Sigmoid colon (tissue), 7 donors: ENCODE measurements around the gene CCDC186. TPM values are rescaled to one million over a fixed set of nuclear protein-coding genes. Genes with fewer than 3 reads are reported as not detected.

Source experiments
- DNase-seq: peaks from one replicate; pipeline ENCODE4 v3.0.0-alpha.2; 2019
- H3K27ac ChIP-seq, 4 donors: fragments of 200-600 bp; sonication (generic); one replicate each; pipeline ENCODE4 v1.5.1; 2016 to 2019; ENCODE audit warnings: mild to moderate bottlenecking in 1 of 4
- H3K27me3 ChIP-seq, 3 donors: fragments of 200-600 bp; sonication (generic); one replicate each; pipeline ENCODE4 v1.5.1; 2019; ENCODE audit warnings: mild to moderate bottlenecking in 1 of 3
- H3K36me3 ChIP-seq, 4 donors: fragments of 200-600 bp; sonication (generic); one replicate each; pipeline ENCODE4 v1.5.1; 2016 to 2019
- H3K4me1 ChIP-seq, 4 donors: fragments of 200-600 bp; sonication (generic); one replicate each; pipeline ENCODE4 v1.5.1; 2017 to 2019
- H3K4me3 ChIP-seq, 4 donors: fragments of 200-600 bp; sonication (generic); one replicate each; pipeline ENCODE4 v1.5.1; 2017 to 2019; ENCODE audit warnings: mild to moderate bottlenecking in 2 of 4, moderate library complexity in 1 of 4
- H3K9me3 ChIP-seq, 4 donors: fragments of 200-600 bp in 3 of 4; sonication (generic) in 3 of 4; one replicate each; pipeline versions ENCODE4 v1.5.1 to v1.6.1; 2013 to 2019
- EP300 ChIP-seq, 4 donors: sonication (generic); formaldehyde crosslinking; IDR thresholded peaks; one replicate each; pipeline ENCODE4 v1.6.1; 2017; ENCODE audit warnings: antibody characterized with exemption in 4 of 4
- POLR2A ChIP-seq, 2 donors: fragments of 450-650 bp; IDR thresholded peaks; one replicate each; pipeline ENCODE4 v1.6.1; 2016; ENCODE audit warnings: antibody characterized with exemption in 2 of 2, mild to moderate bottlenecking in 2 of 2, moderate library complexity in 2 of 2
- POLR2AphosphoS5 ChIP-seq, 4 donors: sonication (generic); formaldehyde crosslinking; IDR thresholded peaks; one replicate each; pipeline ENCODE4 v1.6.1; 2017; ENCODE audit warnings: antibody characterized with exemption in 4 of 4
- WGBS, 2 donors: extraction: QIAGEN DNeasy Blood & Tissue Kit; methylation state at CpG; one replicate each; pipeline ENCODE4 v1.1.7; 2013; 5-methylcytosine and 5-hydroxymethylcytosine counted together
- intact Hi-C: fragments of 100-400 bp; cut with DNase I; formaldehyde crosslinking; loops from one replicate; pipeline ENCODE4 v1.15.1; 2023
- polyA plus RNA-seq, 3 donors: library from polyadenylated mRNA; stranded (reverse); fragments of 200-250 nt; gene quantifications; one replicate each; pipeline ENCODE4 v1.2.3, GENCODE V29; 2013
- total RNA-seq, 4 donors: library from RNA; depleted of rRNA; stranded (reverse); fragments of >200 nt; gene quantifications; one replicate each; pipeline ENCODE4 v1.1.0, GENCODE V29; 2016
- TF ChIP-seq, protein P1 (sequence below), 4 experiments: fragments of 450-650 bp in 3 of 4; fragments of 200-600 bp in 1 of 4; IDR thresholded peaks; one replicate each; pipeline ENCODE4 v1.5.1; 2016 to 2019; ENCODE audit warnings: antibody characterized with exemption in 4 of 4, mild to moderate bottlenecking in 3 of 4, moderate library complexity in 2 of 4
- donor health status: healthy with polysubstance abuse.
- donor health status: Bipolar disorder and iron deficiency.
- donor health status: healthy.

CCDC186 gene
- total and polyA plus RNA-seq, 7 donors: 9.6 to 27.1 (median 17.6) TPM

DNA sequence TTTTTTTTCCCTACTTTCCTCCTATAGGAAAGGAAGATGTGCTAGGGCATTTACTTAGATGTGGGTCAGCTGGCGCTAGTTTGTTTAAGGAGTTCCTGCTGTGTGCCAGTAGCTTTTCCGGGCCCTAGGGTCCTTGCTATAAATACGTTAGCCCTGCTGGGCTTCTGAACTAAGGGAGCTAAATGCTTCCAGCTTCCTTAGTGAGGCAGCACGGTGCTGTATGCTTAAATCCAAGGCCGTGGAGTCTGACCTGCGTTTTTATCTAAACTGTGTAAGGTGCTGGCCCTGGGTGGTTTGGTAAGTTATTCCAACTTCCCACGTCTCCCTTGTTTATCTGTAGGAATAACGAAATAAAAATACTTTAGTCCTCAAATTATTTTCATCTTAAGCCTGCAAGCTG, 5.7 kb upstream of the CCDC186 start:
- Histone ChIP-seq H3K27me3 (no peaks in the 10 kb centered on the region), H3K36me3 (no peaks in the 10 kb centered on the region), H3K4me1 (peaks cover 0 to 7% (median 2%) of the 10 kb centered on the region in 4 donors), H3K4me3 (no peak overlapping the region), H3K9me3 (no peaks in the 10 kb centered on the region), H3K27ac (no peak overlapping the region)
- intact Hi-C loops: no loop called here
- TF ChIP-seq, protein P1, sequence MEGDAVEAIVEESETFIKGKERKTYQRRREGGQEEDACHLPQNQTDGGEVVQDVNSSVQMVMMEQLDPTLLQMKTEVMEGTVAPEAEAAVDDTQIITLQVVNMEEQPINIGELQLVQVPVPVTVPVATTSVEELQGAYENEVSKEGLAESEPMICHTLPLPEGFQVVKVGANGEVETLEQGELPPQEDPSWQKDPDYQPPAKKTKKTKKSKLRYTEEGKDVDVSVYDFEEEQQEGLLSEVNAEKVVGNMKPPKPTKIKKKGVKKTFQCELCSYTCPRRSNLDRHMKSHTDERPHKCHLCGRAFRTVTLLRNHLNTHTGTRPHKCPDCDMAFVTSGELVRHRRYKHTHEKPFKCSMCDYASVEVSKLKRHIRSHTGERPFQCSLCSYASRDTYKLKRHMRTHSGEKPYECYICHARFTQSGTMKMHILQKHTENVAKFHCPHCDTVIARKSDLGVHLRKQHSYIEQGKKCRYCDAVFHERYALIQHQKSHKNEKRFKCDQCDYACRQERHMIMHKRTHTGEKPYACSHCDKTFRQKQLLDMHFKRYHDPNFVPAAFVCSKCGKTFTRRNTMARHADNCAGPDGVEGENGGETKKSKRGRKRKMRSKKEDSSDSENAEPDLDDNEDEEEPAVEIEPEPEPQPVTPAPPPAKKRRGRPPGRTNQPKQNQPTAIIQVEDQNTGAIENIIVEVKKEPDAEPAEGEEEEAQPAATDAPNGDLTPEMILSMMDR (IDR thresholded peaks at IDR 0.05): no peak
- TF ChIP-seq POLR2AphosphoS5 (IDR thresholded peaks at IDR 0.05): no peak
- 85 to 86% methylated on average over 8 of the region's 8 CpGs for WGBS, 2 donors
- DNase-seq: no peak

DNA sequence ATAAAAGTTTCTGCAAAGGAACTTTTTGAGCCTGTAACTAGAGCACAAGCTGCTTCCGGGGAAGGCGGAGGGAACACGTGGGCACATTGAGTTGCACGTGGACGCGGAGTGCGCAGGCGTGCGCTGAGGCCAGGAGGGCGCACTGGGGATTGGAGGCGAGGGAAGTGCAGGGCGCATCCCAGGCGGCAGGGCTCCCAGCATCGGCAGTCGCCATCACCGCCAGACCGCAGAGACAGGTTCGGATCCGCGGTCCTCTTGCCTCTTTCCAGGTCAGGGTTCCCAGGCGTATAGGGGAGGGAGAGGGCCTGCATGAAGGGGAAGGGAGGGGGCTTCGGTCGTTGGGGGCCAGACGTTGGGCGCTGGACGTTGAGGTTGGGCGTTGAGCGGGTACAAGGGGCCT, 5.1 kb upstream of the CCDC186 start, which contains the start of gene TDRD1:
TDRD1 (plus strand) TSS at position 206 of the 400 bp plus-strand sequence. CDS start 8,479 bp downstream, outside the sequence.
- WGBS, 2 donors: 90 to 92% methylated on average over 28 of the region's 28 CpGs
- intact Hi-C loops: no loop called here

DNA sequence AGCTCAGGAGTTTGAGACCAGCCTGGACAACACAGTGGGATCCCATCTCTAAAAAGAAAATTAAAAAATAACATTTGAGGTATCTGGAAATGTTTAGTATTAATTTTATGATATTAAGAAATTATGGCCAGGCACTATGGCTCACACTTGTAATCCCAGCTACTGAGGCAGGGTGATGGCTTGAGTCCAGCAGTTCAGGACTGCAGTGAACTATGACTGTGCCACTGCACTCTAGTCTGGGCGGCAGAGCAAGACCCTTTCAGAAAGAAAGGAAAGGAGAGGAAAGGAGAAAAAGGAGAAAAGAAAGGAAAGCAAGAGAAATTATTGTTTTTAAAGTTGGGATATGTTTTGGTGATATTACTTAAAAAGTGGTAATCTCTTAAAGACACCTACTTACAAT, 2.5 kb upstream of the CCDC186 start:
- Histone ChIP-seq H3K4me3 (no peak overlapping the region), H3K27me3 (no peaks in the 10 kb centered on the region), H3K27ac (no peak overlapping the region), H3K4me1 (peaks cover 0 to 27% (median 11%) of the 10 kb centered on the region in 4 donors), H3K9me3 (no peaks in the 10 kb centered on the region), H3K36me3 (no peaks in the 10 kb centered on the region)
- intact Hi-C loops: no loop called here
- 92 to 96% methylated on average over 1 of the region's 1 CpG for WGBS, 2 donors
- TF ChIP-seq, protein P1 (IDR thresholded peaks at IDR 0.05): no peak
- TF ChIP-seq POLR2AphosphoS5 (IDR thresholded peaks at IDR 0.05) (no peak), POLR2A (IDR thresholded peaks at IDR 0.05) (no peak), EP300 (IDR thresholded peaks at IDR 0.05) (no peak)
- no peak for DNase-seq

More for the DNA sequence above, 5.1 kb upstream of the CCDC186 start, which contains the start of gene TDRD1:
- Histone ChIP-seq H3K27ac (no peak within 1 kb of the TSS), H3K4me1 (peaks cover 0 to 10% (median 4%) of the 10 kb centered on the region in 4 donors), H3K4me3 (no peak within 1 kb of the TSS), H3K27me3 (no peaks in the 10 kb centered on the region), H3K9me3 (no peaks in the 10 kb centered on the region), H3K36me3 (no peaks in the 10 kb centered on the region)
- TF ChIP-seq POLR2A (IDR thresholded peaks at IDR 0.05) (no peak), EP300 (IDR thresholded peaks at IDR 0.05) (no peak), POLR2AphosphoS5 (IDR thresholded peaks at IDR 0.05) (no peak)
- TF ChIP-seq, protein P1 (IDR thresholded peaks at IDR 0.05): no peak
- no peak for DNase-seq

DNA sequence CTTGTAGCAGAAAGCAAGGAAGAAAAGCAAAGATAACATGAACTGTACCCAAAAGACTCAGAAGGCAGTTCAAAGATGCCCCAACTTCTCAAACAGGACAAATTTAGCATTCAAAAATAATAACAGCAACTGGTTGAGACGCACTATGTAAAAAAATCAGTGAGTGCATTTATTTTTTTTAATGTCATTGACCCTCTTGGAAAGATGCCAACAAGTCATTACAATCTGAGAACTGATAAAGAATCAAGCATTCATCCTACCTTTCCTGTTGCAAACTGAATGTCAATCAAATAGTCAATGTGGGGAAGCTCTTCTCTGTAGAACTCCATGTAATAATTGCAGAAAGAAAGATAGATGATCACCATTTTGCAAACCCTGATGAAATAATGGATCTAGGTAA, 1.7 kb upstream of the CCDC186 start:
- 72 to 93% methylated on average over 1 of the region's 1 CpG for WGBS, 2 donors
- H3K4me3 ChIP-seq: no peak overlapping the region
- no peak for TF ChIP-seq POLR2A (IDR thresholded peaks at IDR 0.05)
- TF ChIP-seq POLR2AphosphoS5 (IDR thresholded peaks at IDR 0.05): no peak
- TF ChIP-seq EP300 (IDR thresholded peaks at IDR 0.05): no peak
- TF ChIP-seq, protein P1 (IDR thresholded peaks at IDR 0.05): no peak
- no peaks in the 10 kb centered on the region for H3K9me3 ChIP-seq
- H3K36me3 ChIP-seq: no peaks in the 10 kb centered on the region
- intact Hi-C loops: no loop called here
- no peak overlapping the region for H3K27ac ChIP-seq
- H3K27me3 ChIP-seq: no peaks in the 10 kb centered on the region
- no peak for DNase-seq
- peaks cover 0 to 28% (median 11%) of the 10 kb centered on the region in 4 donors for H3K4me1 ChIP-seq

DNA sequence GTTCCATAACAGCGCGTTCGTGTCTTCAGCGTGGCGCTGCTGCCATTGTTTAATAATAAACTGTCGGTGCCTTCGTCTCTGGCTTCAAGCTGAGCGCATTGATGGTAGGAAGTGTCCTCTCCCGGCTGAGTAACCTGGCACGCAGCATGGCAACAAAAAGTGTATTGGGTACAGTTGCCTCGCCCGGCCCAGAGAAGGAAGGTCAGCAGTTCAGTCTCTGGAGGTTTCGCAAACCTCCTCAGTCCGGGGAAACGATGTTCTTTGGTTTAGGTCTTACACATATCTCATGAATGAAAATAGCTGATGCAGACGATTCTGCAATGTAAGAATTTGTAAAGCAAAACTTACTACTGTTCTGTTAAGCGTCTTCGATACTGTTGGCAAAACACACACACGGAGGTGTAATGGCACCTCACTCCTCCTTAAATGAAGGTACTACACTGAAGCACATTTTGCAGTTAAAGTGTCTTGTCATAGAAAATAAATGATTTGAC, 739 bp upstream of the CCDC186 start:
- Histone ChIP-seq H3K4me3 (peak overlapping the region; percentile 81 to 95 (median 87)), H3K36me3 (no peaks in the 10 kb centered on the region), H3K9me3 (no peaks in the 10 kb centered on the region), H3K4me1 (peaks cover 0 to 28% (median 11%) of the 10 kb centered on the region in 4 donors), H3K27ac (peak overlapping the region; percentile 88 to 92 (median 90)), H3K27me3 (no peaks in the 10 kb centered on the region)
- intact Hi-C loops: loop anchor here (5.0 kb wide), 1 partner anchor 492 kb away; no protein-coding TSS in a partner anchor
- DNase-seq: peak; percentile 78
- 1 to 3% methylated on average over 19 of the region's 19 CpGs for WGBS, 2 donors
- TF ChIP-seq POLR2AphosphoS5 (IDR thresholded peaks at IDR 0.05) (peak in 3 of 4 donors; percentile 13 to 29 (median 26)), EP300 (IDR thresholded peaks at IDR 0.05) (no peak)
